Osteocyte (in vitro differentiated cells): ENCODE measurements around the gene DLL1. TPM values are rescaled to one million over a fixed set of nuclear protein-coding genes. Genes with fewer than 3 reads are reported as not detected.

Source experiments
- DNase-seq: peaks from one replicate; pipeline ENCODE4 v3.0.0; 2021; ENCODE audit warnings: mixed read lengths; ENCODE audit not compliant: unreplicated experiment; ENCODE audit errors: extremely low spot score
- H3K27ac Mint-ChIP-seq: one replicate; pipeline ENCODE4 v1.8.0; 2021; ENCODE audit warnings: mild to moderate bottlenecking, mixed read lengths; ENCODE audit not compliant: unreplicated experiment
- H3K27me3 Mint-ChIP-seq: one replicate; pipeline ENCODE4 v1.8.0; 2021; ENCODE audit warnings: mixed read lengths; ENCODE audit not compliant: unreplicated experiment
- H3K36me3 Mint-ChIP-seq: one replicate; pipeline ENCODE4 v1.8.0; 2021; ENCODE audit warnings: mixed read lengths; ENCODE audit not compliant: unreplicated experiment
- H3K4me1 Mint-ChIP-seq: one replicate; pipeline ENCODE4 v1.8.0; 2021; ENCODE audit warnings: mixed read lengths; ENCODE audit not compliant: unreplicated experiment
- H3K4me3 Mint-ChIP-seq: one replicate; pipeline ENCODE4 v1.8.0; 2021; ENCODE audit warnings: mild to moderate bottlenecking, moderate library complexity, mixed read lengths; ENCODE audit not compliant: unreplicated experiment
- H3K9me3 Mint-ChIP-seq: one replicate; pipeline ENCODE4 v1.8.0; 2021; ENCODE audit warnings: mixed read lengths; ENCODE audit not compliant: unreplicated experiment
- total RNA-seq: library from RNA; stranded (reverse); gene quantifications from 2 replicates; pipeline ENCODE4 v1.2.1, GENCODE V29; 2021
- TF ChIP-seq, protein P1 (sequence below): fragments of 200-600 bp; sonication (generic); IDR thresholded peaks from 2 replicates; pipeline ENCODE4 v1.5.0; 2021; ENCODE audit warnings: antibody characterized with exemption, mild to moderate bottlenecking, moderate library complexity

DLL1 gene
- total RNA-seq, 1 donor from 2014 or later = 1.6 TPM

DNA sequence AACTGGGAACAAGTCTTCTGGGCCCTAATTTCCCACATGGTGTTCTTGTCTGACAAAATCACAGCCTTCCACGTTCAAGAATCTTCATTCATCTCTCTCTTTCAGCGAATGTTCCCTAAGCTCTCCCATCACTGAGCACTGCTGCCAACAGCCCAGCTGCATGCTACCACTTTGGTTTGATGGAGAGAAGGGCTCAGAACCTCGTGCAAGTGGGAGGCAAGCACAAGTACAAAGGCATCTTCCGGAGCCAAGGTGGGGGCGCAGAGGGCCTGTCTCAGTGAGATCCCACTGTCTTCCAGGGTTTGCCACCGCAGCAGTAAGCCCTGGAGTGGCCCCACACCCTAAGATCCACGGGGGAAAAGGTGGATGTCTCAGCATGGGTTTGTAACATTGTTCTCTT is 17.2 kb downstream of the DLL1 start:
- DNase-seq = no peak
- Mint-ChIP-seq H3K36me3 (no peaks in the 10 kb centered on the region), H3K9me3 (no peaks in the 10 kb centered on the region), H3K27ac (no peak overlapping the region), H3K27me3 (peaks cover 8% of the 10 kb centered on the region), H3K4me3 (no peak overlapping the region), H3K4me1 (peaks cover 11% of the 10 kb centered on the region)
- TF ChIP-seq, protein P1, sequence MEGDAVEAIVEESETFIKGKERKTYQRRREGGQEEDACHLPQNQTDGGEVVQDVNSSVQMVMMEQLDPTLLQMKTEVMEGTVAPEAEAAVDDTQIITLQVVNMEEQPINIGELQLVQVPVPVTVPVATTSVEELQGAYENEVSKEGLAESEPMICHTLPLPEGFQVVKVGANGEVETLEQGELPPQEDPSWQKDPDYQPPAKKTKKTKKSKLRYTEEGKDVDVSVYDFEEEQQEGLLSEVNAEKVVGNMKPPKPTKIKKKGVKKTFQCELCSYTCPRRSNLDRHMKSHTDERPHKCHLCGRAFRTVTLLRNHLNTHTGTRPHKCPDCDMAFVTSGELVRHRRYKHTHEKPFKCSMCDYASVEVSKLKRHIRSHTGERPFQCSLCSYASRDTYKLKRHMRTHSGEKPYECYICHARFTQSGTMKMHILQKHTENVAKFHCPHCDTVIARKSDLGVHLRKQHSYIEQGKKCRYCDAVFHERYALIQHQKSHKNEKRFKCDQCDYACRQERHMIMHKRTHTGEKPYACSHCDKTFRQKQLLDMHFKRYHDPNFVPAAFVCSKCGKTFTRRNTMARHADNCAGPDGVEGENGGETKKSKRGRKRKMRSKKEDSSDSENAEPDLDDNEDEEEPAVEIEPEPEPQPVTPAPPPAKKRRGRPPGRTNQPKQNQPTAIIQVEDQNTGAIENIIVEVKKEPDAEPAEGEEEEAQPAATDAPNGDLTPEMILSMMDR = no peak

DNA sequence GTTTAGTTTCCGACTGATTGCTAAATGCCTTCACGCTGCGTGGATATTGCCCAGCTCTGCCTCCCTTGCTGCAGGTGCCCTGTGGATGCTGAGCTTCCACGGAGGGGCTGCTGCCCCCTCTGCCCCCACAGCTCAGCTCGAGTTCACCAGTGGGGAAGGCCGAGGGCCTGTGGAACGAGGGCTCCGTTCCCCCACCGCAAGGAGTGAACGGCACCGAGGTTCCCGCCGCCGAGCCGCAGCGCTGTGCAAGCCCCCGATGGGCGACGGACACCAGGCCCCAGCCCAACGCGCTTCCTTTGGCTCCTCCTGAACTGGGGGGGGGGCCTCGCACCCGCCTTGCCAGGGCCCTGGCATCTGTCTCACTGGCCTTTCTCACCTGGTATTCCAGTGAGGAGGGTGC is 17.7 kb downstream of the DLL1 start:
- Mint-ChIP-seq H3K4me1 (peaks cover 11% of the 10 kb centered on the region), H3K9me3 (no peaks in the 10 kb centered on the region), H3K27me3 (peaks cover 8% of the 10 kb centered on the region), H3K27ac (no peak overlapping the region), H3K36me3 (no peaks in the 10 kb centered on the region), H3K4me3 (no peak overlapping the region)
- no peak for DNase-seq
- TF ChIP-seq, protein P1 = no peak

DNA sequence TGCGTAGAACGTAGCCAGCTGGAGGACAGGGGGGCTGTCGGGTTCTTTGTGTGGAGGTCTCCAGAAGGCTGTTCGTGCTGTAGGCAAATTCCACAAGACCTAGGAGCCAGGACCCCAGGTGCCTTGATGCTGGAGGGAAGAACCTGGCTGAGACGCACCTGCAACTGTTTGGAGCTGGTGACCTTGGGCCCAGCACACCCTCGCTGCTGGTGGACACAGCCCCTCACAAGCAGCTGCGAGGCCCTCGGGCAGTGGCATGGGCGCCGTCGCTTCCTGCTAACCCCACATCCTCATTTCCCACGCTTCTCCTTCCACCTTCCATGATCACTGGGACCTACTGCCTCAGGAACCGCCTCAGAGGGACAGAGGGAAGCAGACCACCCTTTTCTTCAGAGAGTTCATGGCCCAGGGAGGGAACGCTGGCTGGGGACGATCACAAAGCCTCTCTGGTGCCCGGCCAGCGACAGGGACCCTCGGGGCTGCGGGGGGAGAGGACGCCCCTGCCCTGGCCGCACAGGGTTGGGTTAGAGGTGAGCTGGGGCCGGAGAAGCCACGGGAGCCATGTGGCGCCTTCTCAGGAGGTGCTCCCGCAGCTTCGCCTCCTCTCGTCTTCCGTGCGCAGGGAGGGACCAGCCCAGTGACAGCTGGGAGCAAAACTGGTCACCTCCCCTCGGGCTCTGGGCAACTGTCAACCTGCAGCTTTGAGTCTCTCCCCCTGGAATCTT is 18.4 kb downstream of the DLL1 start:
- no peaks in the 10 kb centered on the region for H3K9me3 Mint-ChIP-seq
- peaks cover 11% of the 10 kb centered on the region for H3K4me1 Mint-ChIP-seq
- no peaks in the 10 kb centered on the region for H3K36me3 Mint-ChIP-seq
- no peak overlapping the region for H3K27ac Mint-ChIP-seq
- peaks cover 7% of the 10 kb centered on the region for H3K27me3 Mint-ChIP-seq
- no peak overlapping the region for H3K4me3 Mint-ChIP-seq
- no peak for DNase-seq
- TF ChIP-seq, protein P1 = no peak

DNA sequence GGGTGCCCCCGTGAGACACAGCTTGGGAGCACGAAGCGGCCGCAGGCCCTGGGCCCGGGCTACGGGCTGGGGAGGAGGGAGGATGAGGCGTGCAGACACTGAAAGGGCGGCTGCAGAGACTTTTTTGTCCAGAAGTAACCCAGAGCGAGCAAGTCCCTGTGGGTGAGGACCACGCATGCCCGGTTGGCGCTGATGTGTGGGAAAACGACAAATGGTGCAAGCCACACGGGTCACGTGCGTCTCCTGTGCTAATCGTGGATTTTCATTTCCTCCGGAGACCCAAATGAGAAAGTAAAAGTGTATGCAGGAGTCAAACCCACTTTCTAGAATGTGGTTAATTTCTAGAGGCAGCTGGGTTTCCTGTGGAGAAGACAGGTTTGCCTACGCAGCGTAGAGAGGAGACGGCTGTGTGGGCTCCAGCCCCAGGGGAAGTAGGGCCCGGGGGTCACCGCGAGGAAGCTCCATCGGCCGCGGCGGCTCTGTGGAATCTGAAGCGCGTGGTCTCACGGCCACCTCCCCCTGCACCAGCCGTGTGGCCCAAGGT is 19.0 kb downstream of the DLL1 start:
- Mint-ChIP-seq H3K9me3 (no peaks in the 10 kb centered on the region), H3K4me1 (peaks cover 11% of the 10 kb centered on the region), H3K4me3 (no peak overlapping the region), H3K27ac (no peak overlapping the region), H3K27me3 (peaks cover 5% of the 10 kb centered on the region), H3K36me3 (no peaks in the 10 kb centered on the region)
- TF ChIP-seq, protein P1 = no peak
- DNase-seq = no peak

DNA sequence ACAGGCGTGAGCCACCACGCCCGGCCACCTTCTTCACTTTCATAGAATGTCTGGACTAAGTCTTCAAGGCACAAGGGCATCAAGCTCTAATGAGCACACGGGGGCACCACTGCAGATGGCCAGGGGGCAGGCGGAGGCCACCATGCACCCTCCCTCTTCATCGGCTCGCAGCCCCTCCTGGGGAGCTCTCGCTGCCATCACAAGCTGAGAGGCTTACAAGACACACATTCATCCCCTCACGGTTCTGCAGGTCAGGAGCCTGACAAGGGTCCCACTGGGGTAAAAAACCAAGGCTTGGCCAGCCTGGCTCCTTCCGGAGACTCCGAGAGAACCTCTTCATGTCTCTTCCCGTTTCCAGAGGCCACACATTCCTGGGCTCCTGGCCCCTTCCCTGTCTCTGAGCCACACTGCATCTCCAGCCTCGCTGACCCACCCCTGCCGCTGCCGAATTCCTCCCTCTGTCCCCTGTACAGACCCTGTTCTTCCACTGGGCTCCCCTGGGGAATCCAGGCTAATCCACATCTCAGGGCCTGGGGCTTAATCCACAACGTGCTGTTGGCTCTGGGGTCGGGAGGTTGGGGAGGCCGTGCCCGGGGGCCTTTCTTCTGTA is 19.8 kb downstream of the DLL1 start:
- no peak for DNase-seq
- H3K27ac Mint-ChIP-seq = no peak overlapping the region
- H3K9me3 Mint-ChIP-seq = no peaks in the 10 kb centered on the region

More for the DNA sequence above, 19.8 kb downstream of the DLL1 start:
- H3K27me3 Mint-ChIP-seq = peaks cover 5% of the 10 kb centered on the region
- H3K4me3 Mint-ChIP-seq = no peak overlapping the region
- no peaks in the 10 kb centered on the region for H3K36me3 Mint-ChIP-seq
- H3K4me1 Mint-ChIP-seq = peaks cover 11% of the 10 kb centered on the region
- TF ChIP-seq, protein P1 = no peak
